NCI-H1436 (cell line): ENCODE results near the gene SPTBN2.
"Not testable (repeated sequence)": the region's sequence is repeated elsewhere in the genome, so short reads cannot be mapped to it uniquely, and the experiment has no call there.

Experiments used
- DNase-seq: peaks from one replicate; lab custom pipeline; 2025; lab: John Stamatoyannopoulos, UW

SPTBN2 gene

DNA sequence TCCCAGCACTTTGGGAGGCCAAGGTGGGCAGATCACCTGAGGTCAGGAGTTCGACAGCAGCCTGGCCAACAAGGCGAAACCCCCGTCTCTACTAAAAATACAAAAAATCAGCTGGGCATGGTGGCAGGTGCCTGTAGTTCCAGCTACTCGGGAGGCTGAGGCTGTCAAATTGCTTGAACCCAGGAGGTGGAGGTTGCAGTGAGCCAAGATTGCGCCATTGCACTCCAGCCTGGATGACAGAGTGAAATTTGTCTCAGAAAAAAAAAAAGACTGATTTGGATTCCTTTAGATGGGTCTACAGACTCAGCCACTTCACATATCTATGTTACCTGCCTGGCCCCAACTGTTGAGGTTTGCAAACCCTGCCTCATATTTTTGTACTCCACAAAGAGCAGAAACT, 4.8 kb downstream of the SPTBN2 start:
- not testable (repeated sequence) for DNase-seq

DNA sequence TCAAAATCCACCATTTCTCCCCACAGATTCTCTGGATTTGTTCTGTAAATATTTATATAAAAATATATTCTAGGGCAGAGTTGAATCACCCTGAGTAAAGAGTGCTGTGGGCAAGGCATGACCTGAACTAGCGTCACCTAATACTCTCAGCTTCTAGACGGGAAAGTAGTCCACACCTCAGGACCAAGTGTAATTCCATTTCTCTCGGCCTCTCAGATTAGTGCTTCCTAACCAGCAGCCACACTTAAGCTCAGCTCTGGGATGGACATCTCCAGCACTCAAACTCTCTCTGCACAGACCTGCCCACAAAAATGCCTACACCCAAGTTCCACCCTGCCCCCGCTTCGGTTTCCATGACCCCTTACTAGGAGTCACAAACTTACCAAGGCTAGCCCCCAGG, 5.3 kb downstream of the SPTBN2 start:
- DNase-seq: no peak

DNA sequence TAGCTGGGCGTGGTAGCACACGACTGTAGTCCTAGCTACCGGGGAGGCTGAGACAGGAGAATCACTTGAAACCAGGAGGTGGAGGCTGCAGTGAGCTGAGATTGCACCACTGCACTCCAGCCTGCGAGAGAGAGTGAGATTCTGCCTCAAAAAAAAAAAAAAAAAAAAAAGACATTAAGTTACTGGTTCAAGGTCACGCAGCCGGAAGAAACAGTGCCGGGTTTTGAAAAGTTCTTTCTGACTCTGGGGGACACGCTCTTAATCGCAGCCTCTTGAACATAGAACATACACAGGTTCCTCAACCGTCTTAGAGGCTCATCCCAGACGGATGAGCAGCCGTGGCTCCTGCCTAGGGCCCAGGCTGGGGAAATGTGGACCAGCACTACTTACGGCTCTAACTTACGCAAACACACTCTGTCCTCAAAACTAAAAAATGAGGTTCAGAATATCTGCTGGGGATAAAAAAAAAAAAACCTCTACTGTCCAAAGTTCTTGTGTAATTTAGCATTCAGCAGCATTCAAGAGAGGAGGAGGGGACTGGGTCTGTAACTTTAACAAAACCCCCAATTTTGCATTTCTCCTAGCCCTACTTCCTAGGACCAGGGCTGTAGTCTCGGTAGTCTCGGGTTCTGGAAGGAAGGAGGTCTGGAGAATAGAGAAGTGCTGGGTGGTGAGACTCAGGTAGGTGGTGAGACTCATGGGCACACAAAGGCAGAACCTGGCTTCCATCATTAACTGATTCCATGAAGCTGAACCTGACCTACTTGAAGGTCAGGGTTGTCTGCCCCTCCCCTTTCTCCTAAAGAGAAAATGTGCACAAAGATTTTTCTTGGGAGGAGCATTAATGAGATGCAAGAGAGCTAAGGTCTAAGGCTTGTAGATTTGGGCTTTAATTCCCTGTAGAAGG, 6.0 kb downstream of the SPTBN2 start:
- no peak for DNase-seq

DNA sequence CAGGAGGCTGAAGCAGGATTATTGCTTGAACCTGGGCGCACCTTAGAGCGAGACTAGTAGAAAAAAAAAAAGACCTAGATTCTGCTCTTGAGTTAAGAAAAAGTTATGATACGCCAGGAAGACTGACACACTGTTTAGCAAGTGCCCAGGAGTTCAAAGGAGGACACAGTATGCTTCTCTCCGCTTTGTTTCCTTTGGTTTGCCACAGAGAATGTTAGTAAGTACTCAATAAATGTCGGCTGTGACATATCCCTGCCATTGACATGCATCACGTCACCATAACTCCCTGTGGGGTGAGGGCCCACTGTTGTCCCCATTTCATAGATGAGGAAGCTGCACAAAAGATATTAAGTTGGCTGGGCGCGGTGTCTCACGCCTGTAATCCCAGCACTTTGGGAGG, 7.1 kb downstream of the SPTBN2 start:
- DNase-seq: no peak

DNA sequence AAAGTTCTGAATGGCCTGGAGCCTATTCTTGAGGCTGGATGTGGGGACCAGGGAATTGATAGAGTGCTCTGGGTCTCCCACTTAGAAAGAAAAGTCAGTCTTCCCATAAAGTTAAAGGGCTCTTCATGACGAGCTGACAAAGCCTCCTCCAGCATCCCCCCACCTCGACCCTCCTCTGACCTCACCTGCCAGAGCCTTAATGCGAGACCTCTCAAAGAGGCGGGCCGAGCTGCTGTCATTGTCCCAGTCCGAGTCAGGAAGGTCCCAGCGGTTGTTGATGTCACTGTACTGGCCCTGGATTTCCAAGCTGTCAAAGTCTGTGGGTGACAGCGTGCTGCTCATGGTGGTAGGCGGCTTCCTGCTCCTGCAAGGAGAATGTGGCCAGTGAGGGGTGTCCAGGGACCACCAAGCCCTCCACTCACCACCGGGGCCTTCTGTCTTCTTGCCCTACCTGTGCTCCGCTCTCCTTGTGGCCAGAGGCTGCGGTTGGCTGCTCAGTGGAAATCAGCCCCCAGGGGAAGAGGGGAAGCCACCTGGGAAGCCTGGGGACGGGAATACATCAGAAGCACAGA, 8.0 kb downstream of the SPTBN2 start:
- DNase-seq: no peak

DNA sequence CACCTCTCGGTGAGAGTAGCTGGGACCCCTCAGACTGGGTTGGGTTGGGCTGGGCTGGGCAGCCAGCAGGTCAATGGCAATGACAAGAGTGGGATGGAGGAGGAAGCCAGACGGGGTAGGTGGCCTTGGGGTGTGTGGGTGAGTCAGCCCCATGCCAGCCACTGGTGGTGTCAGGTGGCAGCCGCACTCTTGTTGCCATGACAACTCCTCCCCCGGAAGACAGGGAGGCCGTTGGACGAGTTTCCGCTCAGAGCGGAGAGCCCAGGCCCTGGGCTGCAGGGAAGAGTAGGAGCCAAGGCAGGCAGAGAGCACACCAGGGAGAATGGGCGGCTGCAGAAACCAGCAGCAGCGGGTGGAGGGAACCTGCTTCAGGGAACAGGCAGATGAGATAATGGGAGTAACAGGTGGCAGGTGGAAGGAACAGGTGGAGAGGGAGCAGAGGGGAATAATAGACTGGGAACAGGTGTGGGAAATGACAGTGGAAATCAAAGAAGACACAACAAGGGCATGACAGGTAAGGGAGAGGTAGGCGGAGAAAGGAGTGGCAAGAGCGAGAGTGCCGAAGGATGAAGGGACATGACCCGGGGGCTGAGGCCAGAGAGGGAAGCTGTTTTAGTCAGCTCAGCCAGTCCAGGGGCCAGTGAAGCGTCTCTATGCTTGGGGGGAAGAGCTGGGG, 8.7 kb downstream of the SPTBN2 start:
- peak; percentile 87 for DNase-seq

DNA sequence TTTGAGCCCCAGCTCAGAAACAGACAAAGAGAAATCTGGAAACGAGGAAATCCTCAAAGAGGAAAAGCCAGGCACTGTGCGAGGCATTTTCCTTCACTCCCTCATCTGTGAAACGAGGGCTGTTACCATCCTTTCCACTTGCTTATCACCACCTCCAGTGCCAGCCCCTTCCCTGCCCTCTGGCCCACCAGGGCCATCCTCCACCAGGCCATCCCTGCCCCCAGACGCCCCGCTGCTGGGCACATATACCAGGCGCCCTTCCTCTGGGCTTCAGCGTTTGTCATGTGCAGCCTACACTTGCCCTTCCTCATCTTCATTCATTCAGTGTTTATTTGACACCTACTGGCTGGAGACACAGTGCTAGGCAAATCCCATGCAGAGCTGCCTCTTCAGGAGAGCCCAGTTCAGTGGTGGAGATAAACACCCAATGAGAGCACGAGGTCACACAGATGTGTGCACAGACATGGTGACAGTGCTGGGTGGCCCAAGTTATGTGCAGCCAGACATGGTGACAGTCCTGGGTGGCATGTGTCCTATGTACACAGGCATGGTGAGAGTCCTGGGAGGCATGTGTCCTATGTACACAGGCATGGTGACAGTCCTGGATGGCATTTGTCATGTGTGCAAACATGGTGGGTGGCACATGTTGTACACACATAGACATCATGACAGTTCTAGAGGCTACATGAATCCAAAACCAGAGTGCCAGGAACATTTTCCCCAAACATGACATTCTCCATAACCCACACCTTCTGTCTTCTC, 9.7 kb downstream of the SPTBN2 start:
- DNase-seq: no peak

DNA sequence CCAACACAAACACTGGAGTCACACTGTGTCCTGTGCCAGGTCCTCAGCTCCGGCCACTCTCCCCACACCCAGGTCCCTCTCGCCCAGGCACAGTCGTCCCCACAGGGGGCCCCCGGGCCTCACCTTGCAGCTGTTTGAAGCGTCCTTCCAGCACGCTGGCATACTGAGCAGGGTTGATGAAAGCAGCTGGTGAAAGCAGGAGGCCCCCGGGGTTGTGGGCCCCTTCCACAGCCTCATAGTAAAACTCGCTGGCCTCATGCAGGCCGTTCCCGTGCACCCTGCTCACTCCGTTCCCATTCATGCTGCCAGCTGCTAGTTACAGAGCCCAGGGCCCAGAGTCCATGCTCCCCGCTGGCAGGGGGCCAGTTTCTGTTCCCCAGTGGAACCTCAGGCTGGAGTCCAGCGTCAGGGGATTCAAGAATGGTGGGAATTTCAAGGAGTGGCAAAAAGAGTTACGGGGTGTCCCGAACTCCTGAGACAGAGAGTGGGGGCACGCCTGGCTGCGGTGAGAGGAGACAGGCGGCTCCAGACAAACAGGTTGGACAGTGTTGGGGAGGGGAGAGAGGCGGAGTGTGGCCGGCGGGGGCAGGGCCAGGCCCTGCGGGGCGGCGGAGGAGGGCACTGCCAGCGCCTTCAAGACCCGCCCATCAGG, 10.6 kb downstream of the SPTBN2 start:
- no peak for DNase-seq

DNA sequence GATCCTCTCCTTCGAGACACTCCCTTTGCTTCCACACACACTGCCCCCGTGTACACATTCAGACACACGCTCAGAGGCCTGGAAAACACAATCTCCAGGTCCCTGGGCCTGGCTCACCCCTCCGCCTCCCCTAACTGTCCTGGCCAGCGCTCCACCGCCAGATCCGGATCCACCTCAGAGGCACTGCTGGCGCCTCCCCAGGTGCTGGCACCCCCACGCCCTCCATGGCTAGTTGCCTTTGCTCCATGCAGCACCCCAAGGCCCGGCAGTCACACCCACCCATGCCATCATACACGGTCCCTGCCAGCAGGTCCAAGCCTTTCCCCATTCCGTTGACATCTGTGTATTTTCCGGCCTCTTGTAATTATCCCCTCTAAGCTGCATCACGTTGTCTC, 11.1 kb downstream of the SPTBN2 start:
- no peak for DNase-seq

DNA sequence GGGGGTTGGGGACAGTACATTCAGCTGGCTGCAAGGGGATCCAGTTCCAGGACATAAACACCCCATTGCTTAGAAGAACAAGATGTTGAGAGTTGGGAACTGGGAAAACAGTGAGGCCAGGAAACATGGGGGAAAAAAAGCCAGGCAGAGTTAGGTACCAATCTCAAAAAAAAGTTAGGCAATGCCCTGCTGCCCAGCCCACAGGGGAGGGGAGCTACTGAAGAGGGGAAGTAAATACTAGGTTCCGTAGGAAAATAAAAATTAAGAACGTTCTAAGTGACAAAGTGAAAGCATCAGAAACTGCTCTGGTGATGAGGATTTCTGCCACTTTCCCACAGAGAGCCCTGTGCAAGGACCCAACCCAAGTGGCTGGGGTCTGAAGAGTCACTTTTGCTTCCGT, 12.0 kb downstream of the SPTBN2 start:
- DNase-seq: no peak

DNA sequence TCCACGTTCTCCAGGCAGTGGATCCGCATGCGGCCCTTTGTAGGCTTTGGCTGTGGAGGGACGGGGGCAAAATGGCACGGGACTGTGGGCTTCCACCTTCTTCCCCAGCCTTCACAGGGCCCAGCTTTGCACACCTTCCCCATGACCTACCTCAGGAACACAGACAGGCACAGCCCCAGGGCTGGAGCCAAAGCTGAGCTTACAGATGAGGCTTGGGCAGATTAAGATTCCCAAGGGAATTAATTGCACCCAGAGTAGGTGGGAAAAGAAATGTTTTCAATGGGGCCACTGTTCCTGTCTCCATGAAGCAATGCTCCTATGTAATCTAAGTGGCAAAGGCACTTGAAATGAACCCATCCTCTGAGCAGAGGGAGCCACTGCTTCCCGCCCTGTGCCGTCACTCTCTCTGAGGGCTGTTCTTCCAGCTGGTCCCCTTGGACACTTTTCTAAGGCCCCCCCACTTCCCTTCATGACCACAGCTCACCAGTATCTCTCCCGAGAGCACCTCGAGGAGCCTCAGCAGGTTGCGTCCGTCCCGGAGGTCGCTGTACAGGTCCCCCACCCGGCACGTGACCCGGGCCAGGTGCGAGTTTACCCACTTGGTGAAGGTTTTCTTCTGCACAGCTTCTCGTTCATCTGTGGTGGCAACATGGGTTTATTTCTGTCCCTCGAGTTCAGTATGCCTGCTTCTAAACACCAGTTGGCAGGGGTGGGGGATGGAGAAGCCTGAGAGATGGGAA, 13.5 kb downstream of the SPTBN2 start:
- DNase-seq: no peak

DNA sequence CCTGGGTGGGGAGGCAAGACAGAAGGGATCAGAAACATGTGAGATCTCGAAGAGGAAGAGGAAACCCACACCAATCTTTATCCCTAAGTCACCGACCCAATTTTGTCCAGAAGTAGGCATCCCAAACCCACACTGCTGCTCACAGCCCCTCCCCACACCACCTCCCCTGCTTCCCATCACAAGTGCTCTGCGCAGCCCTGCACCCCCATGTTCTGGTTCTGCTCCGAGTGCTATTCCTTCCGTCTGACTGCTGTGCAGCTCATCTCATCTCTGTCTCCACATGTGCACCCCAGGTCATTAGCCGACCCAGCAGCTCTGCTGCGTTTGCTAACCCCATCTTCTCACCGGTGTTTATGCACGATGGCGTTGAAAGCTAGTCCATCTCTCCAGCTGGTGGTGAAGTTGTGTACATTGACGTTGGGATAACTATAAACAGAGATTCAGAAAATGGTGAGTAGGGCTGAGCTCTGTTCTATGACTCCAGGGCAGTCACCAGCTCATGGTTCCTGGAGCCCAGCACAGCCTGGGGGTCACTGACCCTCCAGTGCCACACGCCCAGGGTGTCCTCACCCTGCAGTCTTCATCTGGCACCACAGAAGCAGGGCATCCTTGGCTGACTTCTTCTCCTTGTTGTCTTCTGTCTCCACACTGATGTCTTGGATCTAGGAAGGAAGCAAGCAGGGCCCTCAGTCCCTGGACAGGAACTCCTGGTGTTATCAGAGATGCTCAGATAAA, 15.1 kb downstream of the SPTBN2 start:
- DNase-seq: no peak

DNA sequence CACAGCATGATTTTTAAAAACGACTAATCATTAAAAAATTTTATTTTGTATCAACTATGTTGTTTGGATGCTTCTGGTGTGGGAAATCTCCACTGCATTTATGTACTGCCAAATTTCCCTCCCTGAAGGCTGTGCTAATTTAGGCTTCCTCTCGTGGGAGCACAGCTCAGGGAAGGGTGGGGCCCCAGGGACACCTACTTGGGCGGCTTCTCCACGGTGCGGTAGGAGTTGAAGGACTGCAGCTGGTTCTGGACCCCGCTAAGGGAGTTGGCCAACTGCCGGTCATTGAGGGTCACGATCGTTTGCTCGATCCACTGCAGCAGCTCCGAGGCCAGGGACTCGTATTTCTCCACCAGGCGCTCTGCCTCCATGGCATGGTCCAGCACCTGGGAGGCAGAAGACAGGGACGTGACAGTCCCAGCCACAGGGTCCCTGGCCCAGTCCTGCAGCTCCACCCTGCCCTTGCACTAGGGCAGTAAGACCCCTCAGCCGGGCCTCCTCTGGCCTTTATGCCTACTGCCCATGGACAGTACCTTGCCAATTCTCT, 18.6 kb downstream of the SPTBN2 start:
- no peak for DNase-seq

DNA sequence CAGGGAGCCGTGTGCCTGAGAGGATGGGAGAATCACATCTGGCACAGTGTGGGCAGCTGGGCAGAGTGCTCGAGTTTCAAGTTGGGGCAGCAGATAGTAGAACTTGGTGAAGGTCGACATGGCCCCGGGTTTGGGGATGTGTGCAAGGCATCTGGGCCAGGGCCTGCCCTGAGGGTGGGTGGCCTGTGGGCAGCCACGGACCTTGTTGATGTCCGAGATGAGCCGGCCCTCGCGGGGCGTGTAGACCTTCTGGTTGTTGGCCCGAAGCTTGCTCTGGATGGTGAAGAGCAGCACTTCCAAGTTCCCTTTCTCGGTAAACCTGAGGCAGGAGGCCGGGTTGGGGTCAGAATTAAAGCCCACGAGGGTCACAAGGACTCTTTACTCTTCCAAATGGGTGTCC, 20.3 kb downstream of the SPTBN2 start:
- DNase-seq: no peak

DNA sequence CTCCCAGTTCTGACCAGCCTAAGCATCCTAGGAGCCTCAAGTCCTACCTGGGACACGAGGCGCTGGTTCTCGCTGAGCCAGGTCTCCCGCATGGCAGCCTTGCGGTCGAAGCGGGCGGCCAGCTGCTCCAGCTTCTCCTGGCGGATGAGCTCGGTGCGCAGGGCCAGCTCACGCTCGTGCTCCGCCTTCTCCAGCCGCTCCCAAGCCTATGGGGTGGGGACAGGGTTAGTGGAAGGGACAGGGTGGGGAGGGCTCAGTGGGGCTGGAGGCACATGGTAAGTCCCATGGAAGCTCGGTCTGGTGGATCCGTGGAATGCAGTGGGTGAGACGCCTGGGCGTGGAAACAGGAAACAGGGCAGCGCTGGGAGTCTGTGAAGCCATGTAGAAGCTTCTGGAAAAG, 20.9 kb downstream of the SPTBN2 start:
- no peak for DNase-seq

DNA sequence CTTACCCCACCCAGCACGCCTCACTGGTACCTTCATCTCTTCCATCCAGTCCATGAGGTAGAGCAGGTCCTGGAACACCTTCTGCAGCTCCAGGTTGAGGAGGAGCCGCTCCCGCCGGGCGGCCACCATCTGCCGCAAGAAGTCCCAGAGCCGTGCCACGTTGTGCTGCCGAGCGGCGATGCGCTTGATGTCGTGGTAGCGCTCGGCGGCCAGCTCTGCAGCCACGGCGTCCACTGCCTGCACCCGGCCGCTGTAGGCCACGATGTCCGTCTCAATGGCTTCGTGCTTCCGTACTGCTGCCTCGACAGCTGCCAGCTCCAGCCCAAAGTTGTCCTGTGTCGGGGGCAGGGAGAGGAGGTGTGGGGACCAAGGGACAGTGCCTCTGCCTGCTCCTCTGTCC, 21.5 kb downstream of the SPTBN2 start:
- DNase-seq: no peak

DNA sequence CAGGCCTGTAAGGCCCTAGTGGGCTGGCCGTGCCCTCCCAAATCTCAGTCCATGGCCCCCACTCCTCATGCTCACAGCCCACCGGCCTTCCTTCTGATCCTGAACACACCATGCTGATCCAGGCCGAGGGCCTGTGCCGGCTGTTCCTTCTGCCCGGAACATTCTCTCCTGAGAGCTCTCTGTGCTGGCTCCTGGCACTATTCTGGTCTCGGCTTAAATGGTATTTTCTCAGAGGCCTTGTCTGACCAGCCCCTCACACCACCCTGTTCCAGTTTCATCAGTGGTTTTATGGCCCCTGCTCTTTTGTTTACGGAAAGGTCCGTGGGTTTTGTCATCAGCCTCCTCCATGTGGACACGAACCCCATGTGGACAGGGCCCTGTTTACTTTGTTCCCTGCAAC, 22.0 kb downstream of the SPTBN2 start:
- DNase-seq: no peak

DNA sequence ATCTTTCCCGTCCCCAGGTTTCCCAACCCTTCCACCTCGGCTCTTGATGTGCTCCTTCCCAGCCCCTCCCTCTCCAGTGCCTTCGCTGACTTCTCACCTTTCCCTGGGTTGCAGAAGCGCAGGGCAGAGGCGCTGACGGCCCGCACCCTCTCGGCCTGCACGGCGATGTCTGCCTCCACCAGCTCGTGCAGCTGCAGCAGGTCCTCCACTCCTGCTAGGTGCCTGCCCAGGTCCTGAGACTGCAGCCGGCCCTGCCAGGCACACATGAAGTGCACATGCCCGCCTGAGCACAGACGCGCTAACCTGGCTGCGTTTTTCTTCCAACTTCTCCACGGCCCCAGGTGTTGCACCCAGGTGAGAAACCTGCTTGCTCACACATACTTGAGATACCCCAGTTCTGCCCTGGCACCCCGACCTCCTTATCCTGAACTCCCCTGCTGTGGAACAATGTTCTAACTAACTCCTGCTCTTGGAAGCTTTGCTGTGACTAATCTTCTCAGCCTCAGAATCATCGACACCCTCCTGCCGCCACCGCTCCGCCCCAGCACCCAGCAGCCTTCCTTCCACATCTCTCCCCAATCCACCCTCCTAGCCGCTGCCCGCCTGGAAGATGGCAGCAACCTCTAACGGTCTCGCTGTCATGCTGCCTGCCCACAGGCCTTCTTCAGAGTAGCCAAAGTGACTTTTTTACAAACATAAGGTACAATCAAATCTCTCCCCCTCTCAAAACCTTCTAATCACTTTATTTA, 23.3 kb downstream of the SPTBN2 start:
- no peak for DNase-seq

DNA sequence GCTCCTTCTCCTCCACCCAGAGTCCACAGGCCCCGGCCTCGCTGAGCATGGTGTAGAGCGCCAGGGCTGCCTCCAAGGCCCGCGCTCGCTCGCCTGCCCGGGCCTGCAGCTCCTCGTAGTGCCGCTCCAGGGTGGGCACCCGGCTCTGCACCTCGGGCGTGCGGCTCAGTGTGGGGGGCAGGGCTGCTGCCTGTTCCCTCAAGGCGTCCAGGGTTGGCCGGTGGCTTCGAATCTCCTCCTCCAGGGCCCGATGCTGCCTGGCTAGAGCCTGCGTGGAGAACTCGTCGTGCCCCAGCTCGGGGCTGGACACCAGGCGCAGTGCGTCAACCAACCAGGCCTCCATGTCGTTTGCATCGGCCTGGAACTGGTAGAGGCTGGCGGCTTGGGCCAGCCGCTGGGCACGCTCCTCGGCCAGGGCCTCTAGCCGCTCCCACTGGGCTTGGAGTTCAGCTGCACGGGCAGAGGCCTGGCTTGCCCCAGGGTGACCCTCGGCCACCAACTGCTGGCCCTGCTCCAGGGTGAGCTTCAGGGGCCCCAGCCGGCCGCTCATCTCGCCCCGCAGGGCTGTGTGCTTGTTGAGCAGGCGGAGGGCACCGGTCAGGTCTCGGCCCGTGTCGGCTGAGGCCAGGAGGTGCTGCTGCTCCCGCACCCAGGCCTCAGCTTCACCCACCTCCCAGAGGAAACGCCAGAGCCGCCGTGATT, 24.2 kb downstream of the SPTBN2 start:
- DNase-seq: no peak
